ENCODE results near the gene SRRM2. TPM values are rescaled to one million over a fixed set of nuclear protein-coding genes. Genes with fewer than 3 reads are reported as not detected.

SRRM2 gene
- total RNA-seq, 3 donors from 2014 or later: 538 to 819 (median 692) TPM

GRCh38 chr16:2784358-2785100, 32.1 kb downstream of the SRRM2 start:
- intact Hi-C loops (cut with DNase I, micrococcal nuclease): no loop called here

GRCh38 chr16:2785101-2785991, 32.9 kb downstream of the SRRM2 start:
- ATAC-seq (peak; percentile 69), DNase-seq (peak in 2 of 3 donors; percentile 60 to 64)
- no peaks in the 10 kb centered on the region for H3K9me3 ChIP-seq
- no peak overlapping the region for H3K4me3 ChIP-seq
- intact Hi-C loops (cut with DNase I, micrococcal nuclease): no loop called here
- no peak for TF ChIP-seq CTCF (IDR thresholded peaks at IDR 0.05)
- peaks cover 14% of the 10 kb centered on the region for H3K4me1 ChIP-seq (ENCODE audit: low read depth)
- H3K36me3 ChIP-seq (ENCODE audit: low read depth): no peaks in the 10 kb centered on the region

More at GRCh38 chr16:2784358-2785100, 32.1 kb downstream of the SRRM2 start:
- Histone ChIP-seq H3K4me1 (ENCODE audit: low read depth) (peaks cover 14% of the 10 kb centered on the region), H3K9me3 (no peaks in the 10 kb centered on the region), H3K36me3 (ENCODE audit: low read depth) (no peaks in the 10 kb centered on the region), H3K4me3 (no peak overlapping the region)
- TF ChIP-seq CTCF (IDR thresholded peaks at IDR 0.05): no peak
- DNase-seq (peak in 1 of 3 donors; percentile 47), ATAC-seq (peak; percentile 68)

GRCh38 chr16:2786061-2786825, 33.8 kb downstream of the SRRM2 start:
- TF ChIP-seq CTCF (IDR thresholded peaks at IDR 0.05): no peak
- DNase-seq (peak in 2 of 3 donors; percentile 24 to 34), ATAC-seq (no peak)
- H3K9me3 ChIP-seq: no peaks in the 10 kb centered on the region
- peaks cover 14% of the 10 kb centered on the region for H3K4me1 ChIP-seq (ENCODE audit: low read depth)
- intact Hi-C loops (cut with DNase I, micrococcal nuclease): no loop called here
- no peaks in the 10 kb centered on the region for H3K36me3 ChIP-seq (ENCODE audit: low read depth)
- H3K4me3 ChIP-seq: no peak overlapping the region

GRCh38 chr16:2786826-2787151, 34.4 kb downstream of the SRRM2 start:
- H3K4me3 ChIP-seq: no peak overlapping the region
- peaks cover 14% of the 10 kb centered on the region for H3K4me1 ChIP-seq (ENCODE audit: low read depth)
- intact Hi-C loops (cut with DNase I, micrococcal nuclease): no loop called here
- no peak for DNase-seq
- H3K36me3 ChIP-seq (ENCODE audit: low read depth): no peaks in the 10 kb centered on the region
- no peaks in the 10 kb centered on the region for H3K9me3 ChIP-seq
- no peak for ATAC-seq
- no peak for TF ChIP-seq CTCF (IDR thresholded peaks at IDR 0.05)

GRCh38 chr16:2787406-2787805, 35.0 kb downstream of the SRRM2 start, which contains the start of gene PRSS33:
TSS of gene PRSS33 (minus strand) at chr16:2787560. CDS start at chr16:2786547, 1,013 bp downstream.
- DNase-seq: peak in 2 of 3 donors; percentile 21 to 46
- H3K9me3 ChIP-seq: no peaks in the 10 kb centered on the region
- H3K36me3 ChIP-seq (ENCODE audit: low read depth): no peaks in the 10 kb centered on the region
- no peak within 1 kb of the TSS for H3K4me3 ChIP-seq
- ATAC-seq: no peak
- H3K4me1 ChIP-seq (ENCODE audit: low read depth): peaks cover 14% of the 10 kb centered on the region
- intact Hi-C loops (cut with DNase I, micrococcal nuclease): no loop called here
- TF ChIP-seq CTCF (IDR thresholded peaks at IDR 0.05): no peak

All from mucosa of descending colon (tissue), 3 donors.